ENCODE data around the gene TEX14.

Gene TEX14

GRCh38 chr17:58535431-58535830, 156.4 kb downstream of the TEX14 start:
- no peaks in the 10 kb centered on the region for H4K20me1 ChIP-seq (ENCODE audit: low read depth, low read length)
- no peak overlapping the region for H3K9ac ChIP-seq (ENCODE audit: low read length)
- TF ChIP-seq CTCF (IDR thresholded peaks at IDR 0.05; ENCODE audit: insufficient read depth, low read length, poor library complexity, severe bottlenecking), result no peak
- no peak for TF ChIP-seq EZH2phosphoT487 (conservative IDR thresholded peaks at IDR 0.05; ENCODE audit: low read length)
- H2AFZ ChIP-seq (ENCODE audit: low read depth, low read length, severe bottlenecking), result no peak overlapping the region
- H3K4me3 ChIP-seq (ENCODE audit: insufficient read depth, low read length, poor library complexity, severe bottlenecking), result no peak overlapping the region
- H3K36me3 ChIP-seq (ENCODE audit: low read length), result no peaks in the 10 kb centered on the region
- H3K79me2 ChIP-seq (ENCODE audit: insufficient read depth, low read length), result no peaks in the 10 kb centered on the region
- no peaks in the 10 kb centered on the region for H3K9me3 ChIP-seq (ENCODE audit: insufficient read depth, low read length)
- H3K27me3 ChIP-seq (ENCODE audit: low read length), result no peaks in the 10 kb centered on the region
- H3K27ac ChIP-seq (ENCODE audit: low read depth, low read length), result no peak overlapping the region
- H3F3A ChIP-seq (ENCODE audit: insufficient read depth), result no peaks in the 10 kb centered on the region
- no peak overlapping the region for H3K4me2 ChIP-seq (ENCODE audit: low read depth, low read length, poor library complexity, severe bottlenecking)
- H3K9me2 ChIP-seq (replicated peaks; ENCODE audit: insufficient read depth, low read length), result no peaks in the 10 kb centered on the region

DNA sequence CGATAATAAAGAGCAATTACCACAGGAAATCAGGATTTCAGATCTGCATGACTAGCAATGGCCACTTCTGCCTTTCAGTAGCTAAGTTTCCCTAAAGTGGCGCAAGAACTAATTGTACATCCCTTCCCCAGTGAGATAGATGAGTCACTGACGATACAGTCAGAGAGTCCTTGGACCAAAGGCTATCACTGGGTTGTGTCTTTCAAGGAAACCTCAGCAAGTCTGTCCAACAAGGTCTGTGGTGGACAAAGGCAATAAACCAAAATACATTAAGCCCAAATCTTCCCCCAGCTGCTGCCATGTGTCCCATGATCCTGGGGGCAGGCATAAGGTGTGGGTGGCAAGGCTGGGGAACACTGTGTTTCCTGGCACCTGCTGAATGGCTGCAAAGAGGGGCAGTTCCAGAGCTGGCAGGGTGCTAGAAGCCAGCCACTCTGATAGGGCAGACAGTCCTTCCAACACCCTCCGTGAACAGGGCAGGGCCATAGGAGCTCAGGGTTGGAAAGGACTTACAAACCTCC, 156.9 kb downstream of the TEX14 start:
- Histone ChIP-seq H3K9ac (ENCODE audit: low read length) (no peak overlapping the region), H4K20me1 (ENCODE audit: low read depth, low read length) (no peaks in the 10 kb centered on the region), H3K27me3 (ENCODE audit: low read length) (no peaks in the 10 kb centered on the region), H3K4me2 (ENCODE audit: low read depth, low read length, poor library complexity, severe bottlenecking) (no peak overlapping the region), H3K9me2 (replicated peaks; ENCODE audit: insufficient read depth, low read length) (no peaks in the 10 kb centered on the region), H3K36me3 (ENCODE audit: low read length) (no peaks in the 10 kb centered on the region), H3K9me3 (ENCODE audit: insufficient read depth, low read length) (no peaks in the 10 kb centered on the region), H3K27ac (ENCODE audit: low read depth, low read length) (no peak overlapping the region), H3F3A (ENCODE audit: insufficient read depth) (no peaks in the 10 kb centered on the region), H2AFZ (ENCODE audit: low read depth, low read length, severe bottlenecking) (no peak overlapping the region), H3K79me2 (ENCODE audit: insufficient read depth, low read length) (no peaks in the 10 kb centered on the region), H3K4me3 (ENCODE audit: insufficient read depth, low read length, poor library complexity, severe bottlenecking) (no peak overlapping the region)
- TF ChIP-seq CTCF (IDR thresholded peaks at IDR 0.05; ENCODE audit: insufficient read depth, low read length, poor library complexity, severe bottlenecking) (no peak), EZH2phosphoT487 (conservative IDR thresholded peaks at IDR 0.05; ENCODE audit: low read length) (no peak)

DNA sequence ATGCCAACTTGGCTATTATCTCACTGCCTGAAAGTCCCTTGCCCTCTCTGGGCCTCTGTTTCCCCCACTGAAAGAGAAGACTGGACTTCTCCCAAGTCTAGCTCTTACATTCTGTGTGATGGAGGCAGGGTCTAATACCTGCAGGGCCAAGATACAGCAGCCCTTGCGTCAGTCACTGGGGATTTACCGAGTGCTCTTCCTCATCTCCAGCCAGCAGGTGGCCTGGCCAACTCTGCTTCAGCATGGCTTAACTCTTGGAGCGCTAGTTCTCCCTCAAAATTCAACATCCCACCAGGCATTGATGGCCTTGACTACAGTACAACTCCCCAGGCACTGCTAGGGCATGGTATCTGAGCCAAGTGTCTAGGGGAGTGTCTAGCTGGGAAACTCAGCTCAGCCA, 157.5 kb downstream of the TEX14 start:
- no peaks in the 10 kb centered on the region for H3K9me2 ChIP-seq (replicated peaks; ENCODE audit: insufficient read depth, low read length)
- no peak overlapping the region for H2AFZ ChIP-seq (ENCODE audit: low read depth, low read length, severe bottlenecking)
- no peaks in the 10 kb centered on the region for H4K20me1 ChIP-seq (ENCODE audit: low read depth, low read length)
- H3K9ac ChIP-seq (ENCODE audit: low read length), result no peak overlapping the region
- no peak for TF ChIP-seq EZH2phosphoT487 (conservative IDR thresholded peaks at IDR 0.05; ENCODE audit: low read length)
- no peak for TF ChIP-seq CTCF (IDR thresholded peaks at IDR 0.05; ENCODE audit: insufficient read depth, low read length, poor library complexity, severe bottlenecking)
- no peak overlapping the region for H3K27ac ChIP-seq (ENCODE audit: low read depth, low read length)
- no peaks in the 10 kb centered on the region for H3K36me3 ChIP-seq (ENCODE audit: low read length)
- no peak overlapping the region for H3K4me3 ChIP-seq (ENCODE audit: insufficient read depth, low read length, poor library complexity, severe bottlenecking)
- no peaks in the 10 kb centered on the region for H3K79me2 ChIP-seq (ENCODE audit: insufficient read depth, low read length)
- no peak overlapping the region for H3K4me2 ChIP-seq (ENCODE audit: low read depth, low read length, poor library complexity, severe bottlenecking)
- H3K27me3 ChIP-seq (ENCODE audit: low read length), result no peaks in the 10 kb centered on the region
- H3F3A ChIP-seq (ENCODE audit: insufficient read depth), result no peaks in the 10 kb centered on the region
- H3K9me3 ChIP-seq (ENCODE audit: insufficient read depth, low read length), result no peaks in the 10 kb centered on the region

Data from SU-DHL-6 (cell line).